H1 (cell line): ENCODE results near the gene SLCO4C1. TPM values are rescaled to one million over a fixed set of nuclear protein-coding genes. Genes with fewer than 3 reads are reported as not detected.

ENCODE experiments used
- CHD2 ChIP-seq: IDR thresholded peaks from 2 replicates; pipeline ENCODE4 v1.6.1; 2012; ENCODE audit warnings: low read length, improper control_type of control experiment
- PHF8 ChIP-seq: fragments of 200-600 bp; sonication (generic); conservative IDR thresholded peaks from 2 replicates; pipeline ENCODE4 v1.7.1; 2012; ENCODE audit warnings: low read depth, mild to moderate bottlenecking, inconsistent platforms, low read length, moderate library complexity
- USF2 ChIP-seq: IDR thresholded peaks from 2 replicates; pipeline ENCODE4 v1.6.1; 2011; ENCODE audit warnings: low read length, improper control_type of control experiment
- polyA plus RNA-seq, 7 experiments: library from polyadenylated mRNA; depleted of rRNA in 3 of 7; stranded (reverse) in 5 of 7; unstranded in 2 of 7; fragments of >200 nt in 5 of 7; fragments of 200-250 nt in 2 of 7; gene quantifications; 1 replicate in 5 of 7; 2 replicates in 1 of 7; 4 replicates in 1 of 7; pipeline versions ENCODE4 v1.2.1 to v1.2.3, GENCODE V29; 2011 to 2013; ENCODE audit warnings: missing spikeins in 2 of 7, mixed read lengths in 2 of 7
- total RNA-seq: library from RNA; stranded (reverse); fragmentation: NEBNext Ultra II Directional; extraction: Animal tissue kit (Norgen Biotek cat#: 25700); gene quantifications from 2 replicates; pipeline ENCODE4 v1.2.1, GENCODE V29; 2021

SLCO4C1 gene
- total and polyA plus RNA-seq, 2 of the 8 experiments (the other 6 are each of a cell fraction or from before 2014, with no cell fraction given) = 1.3 to 4.9 TPM

- TF ChIP-seq USF2 = no peak
- TF ChIP-seq CHD2 = no peak
- no peak for TF ChIP-seq PHF8
Measured at GRCh38 chr5:102288630-102289029, 7.5 kb downstream of the SLCO4C1 start (continued).
